HG02840 (cell line): ENCODE data around the gene MTHFD2.

Experiments
- ATAC-seq: cut with Tn5 transposase; IDR thresholded peaks from one replicate; pipeline ENCODE4 v1.9.1; 2021; ENCODE audit warnings: mild to moderate bottlenecking, moderate library complexity, moderate number of reproducible peaks; ENCODE audit not compliant: unreplicated experiment, low FRiP score

MTHFD2 gene

DNA sequence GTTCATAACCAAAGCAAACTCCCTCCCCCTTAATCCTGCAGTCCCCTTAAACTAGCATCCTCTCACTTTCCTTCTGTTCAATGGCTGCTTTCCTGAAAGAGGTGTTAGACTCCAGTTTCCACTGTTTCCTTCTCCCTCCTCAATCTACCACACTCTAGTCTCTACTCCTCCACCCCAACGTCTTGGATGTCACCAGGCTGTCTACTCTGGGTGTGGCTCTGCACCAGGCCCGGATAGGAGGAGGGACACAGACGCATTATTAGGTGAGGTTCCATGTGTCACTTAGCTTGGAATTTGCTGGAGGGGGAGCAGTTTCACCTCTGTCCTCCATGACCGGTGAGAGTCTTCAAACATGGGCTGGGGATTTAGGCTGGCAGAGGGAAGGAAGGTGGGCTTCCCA, 61.3 kb downstream of the MTHFD2 start:
- ATAC-seq: no peak

DNA sequence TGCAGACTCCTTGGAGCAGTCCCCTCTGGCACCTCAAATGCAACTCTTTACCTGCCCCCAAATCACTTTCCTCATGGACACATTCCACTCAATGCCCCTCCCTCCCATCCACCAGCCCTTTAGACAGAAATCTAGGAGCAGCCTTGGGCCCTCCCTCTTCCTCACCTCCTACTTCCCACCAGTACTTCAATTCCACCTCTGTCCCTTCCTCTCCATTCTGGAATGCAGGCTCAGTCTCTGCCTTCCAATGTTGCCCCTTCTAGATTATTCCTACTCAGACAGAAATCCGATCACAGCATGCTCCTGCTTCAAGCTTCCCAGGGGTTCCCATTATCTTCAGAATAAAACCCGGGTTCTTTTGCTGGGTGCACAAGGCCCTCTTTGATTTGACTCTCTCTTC, 62.1 kb downstream of the MTHFD2 start:
- no peak for ATAC-seq

DNA sequence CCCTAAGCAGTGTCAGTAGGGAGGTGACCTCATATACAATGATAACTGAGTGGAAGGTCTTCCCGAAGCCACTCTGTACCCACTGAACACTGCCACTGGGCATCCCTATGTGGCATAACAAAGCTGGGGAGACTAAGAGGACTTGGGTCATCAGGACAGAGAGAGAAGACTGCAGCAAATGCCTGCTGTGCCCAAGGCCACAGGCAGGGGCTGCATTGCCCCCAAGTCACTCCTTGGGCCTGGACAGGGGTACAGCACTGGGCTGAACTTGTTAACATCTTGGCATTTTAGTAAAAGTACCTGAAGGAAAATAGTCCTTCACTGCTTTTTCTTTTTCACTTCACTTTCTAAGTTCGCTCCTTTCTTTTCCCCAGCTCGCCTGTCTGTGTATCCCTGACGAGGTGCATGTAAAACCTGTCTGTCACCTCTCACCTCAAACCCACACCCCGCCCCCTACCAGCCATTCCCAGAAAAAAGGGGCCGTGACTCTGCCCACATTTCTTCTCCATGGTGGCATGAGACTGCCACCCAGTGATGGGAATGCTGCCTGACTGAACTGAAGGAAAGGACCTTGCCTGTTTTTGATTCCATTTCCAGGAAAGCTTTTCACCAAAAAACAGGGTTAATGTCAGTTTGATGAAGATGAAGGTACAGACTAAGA, 62.9 kb downstream of the MTHFD2 start:
- no peak for ATAC-seq

DNA sequence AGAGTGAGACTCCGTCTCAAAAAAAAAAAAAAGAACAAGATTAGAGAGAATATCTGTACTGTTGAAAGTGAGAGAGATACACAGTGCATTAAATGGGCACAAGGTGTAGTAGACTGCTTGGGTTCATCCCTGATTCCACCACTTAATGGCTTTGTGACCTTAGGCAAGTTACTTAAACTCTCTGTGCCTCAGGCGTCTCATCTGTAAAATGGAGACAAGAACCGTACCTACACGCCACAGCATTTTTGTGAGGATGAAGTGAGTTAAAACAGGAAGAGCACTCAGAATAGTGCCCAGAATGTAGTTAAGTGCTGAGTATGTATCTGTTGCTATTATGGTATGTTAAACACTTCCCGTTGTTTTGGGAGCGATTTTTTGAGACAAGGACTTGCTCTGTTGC, 64.3 kb downstream of the MTHFD2 start:
- no peak for ATAC-seq

DNA sequence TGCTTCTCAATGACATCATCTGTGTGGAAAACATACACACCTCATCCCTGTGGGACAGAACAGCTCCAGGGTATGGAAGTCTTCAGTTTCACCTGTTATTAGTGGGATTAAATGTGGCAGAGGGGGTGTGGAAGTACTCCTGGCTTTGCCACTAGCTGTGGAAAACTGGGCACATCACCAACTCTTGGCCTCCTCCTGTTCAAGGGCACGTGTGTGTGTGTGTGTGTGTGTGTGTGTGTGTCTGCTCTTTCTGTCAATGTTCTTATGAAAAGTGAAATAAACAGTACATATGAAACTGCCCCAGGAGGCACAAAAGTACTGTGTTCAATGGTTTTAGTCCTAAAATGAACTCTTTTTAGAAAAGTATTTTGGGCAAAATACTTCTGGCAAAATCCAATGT, 65.9 kb downstream of the MTHFD2 start:
- no peak for ATAC-seq

DNA sequence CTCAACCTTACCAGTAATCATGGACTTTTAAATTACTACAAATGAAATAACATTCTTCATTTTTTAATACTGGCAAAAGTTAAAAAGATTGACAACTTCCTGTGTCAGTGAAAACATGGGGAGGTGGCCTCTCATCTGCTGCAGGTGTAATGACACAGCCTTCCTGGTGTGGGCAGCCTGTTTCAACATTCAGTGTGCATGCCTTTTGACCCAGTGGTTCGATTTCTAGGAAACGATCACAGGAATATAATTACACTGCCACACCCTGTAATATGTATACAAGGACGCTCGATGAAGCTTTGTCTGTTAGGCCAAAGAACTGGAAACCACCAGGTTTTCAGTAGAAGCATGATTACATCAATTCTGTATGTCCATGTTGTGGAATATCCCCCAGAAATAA, 68.7 kb downstream of the MTHFD2 start:
- no peak for ATAC-seq
